ENCODE results near the gene DR1.
"Not testable (repeated sequence)": the region's sequence is repeated elsewhere in the genome, so short reads cannot be mapped to it uniquely, and the experiment has no call there.

Gene DR1

DNA sequence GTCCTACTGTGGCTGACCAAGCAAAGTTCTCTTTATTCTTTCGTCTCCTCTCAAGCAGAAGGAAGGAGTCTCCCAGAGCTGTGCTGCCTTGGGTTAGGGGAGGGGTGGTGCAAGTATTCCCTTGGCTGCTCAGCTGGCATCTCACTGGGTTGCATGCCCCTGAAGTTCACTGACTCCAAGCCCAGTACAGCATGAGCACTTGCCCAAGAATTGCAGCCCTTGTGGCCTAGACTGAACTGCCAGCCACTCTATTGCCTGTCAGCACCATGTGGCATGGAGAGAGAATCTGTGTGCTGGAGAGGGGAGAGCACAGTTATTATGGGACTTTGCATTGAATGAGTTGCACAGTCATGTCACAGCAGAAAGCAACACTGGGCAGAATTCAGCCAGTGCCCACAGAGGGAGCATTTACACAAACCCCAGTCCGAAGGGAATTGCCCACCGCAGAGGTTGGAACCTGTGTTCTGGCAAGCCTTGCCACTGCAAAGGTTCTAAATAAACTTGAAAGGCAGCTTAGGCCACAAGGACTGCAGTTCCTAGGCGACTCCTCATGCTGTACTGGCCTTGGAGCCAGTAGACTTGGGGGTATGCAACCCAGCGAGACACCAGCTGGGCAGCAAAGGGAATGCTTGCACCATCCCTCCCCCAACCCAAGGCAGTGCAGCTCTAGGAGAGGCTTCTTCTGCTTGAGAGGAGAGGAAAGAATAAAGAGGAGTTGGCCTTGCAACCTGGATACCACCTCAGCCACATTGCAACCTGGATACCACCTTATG is 28.8 kb downstream of the DR1 start:
- DNase-seq (ENCODE audit: low read depth in 4 of 4, low spot score in 1 of 4) = no peak

- no peak for DNase-seq (ENCODE audit: low read depth in 4 of 4, low spot score in 1 of 4)
These were observed 38.9 kb downstream of the DR1 start for GRCh38 chr1:93384656-93385055.

DNA sequence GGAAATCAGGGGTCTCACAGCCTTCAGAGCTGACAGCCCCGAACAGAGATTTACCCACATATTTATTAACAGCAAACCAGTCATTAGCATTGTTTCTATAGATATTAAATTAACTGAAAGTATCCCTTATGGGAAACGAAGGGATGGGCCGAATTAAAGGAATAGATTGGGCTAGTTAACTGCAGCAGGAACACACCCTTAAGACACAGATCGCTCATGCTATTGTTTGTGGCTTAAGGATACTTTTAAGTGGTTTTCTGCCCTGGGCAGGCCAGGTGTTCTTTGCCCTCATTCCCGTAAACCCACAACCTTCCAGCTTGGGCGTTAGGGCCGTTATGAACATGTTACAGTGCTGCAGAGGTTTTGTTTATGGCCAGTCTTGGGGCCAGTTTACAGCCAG is 40.6 kb downstream of the DR1 start:
- not testable (repeated sequence) for DNase-seq (ENCODE audit: low read depth in 4 of 4, low spot score in 1 of 4)

DNA sequence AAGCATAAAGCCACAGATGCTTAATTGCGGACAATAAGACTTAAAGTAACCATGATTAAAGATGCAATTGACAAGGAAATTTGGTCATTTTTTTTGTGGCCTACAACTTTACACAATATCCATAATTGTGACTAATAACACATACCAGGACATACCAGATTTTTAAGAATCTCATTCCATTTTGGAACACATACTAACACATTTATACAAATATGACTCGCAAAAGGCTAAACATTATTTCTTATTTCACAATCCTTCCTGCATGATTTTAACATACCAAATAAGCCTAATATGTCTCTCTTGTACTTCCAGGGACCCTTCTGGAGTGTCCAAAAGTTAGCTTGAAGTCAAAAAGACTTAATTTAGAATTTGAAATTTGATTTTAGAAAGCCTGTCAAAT is 48.8 kb downstream of the DR1 start:
- no peak for DNase-seq (ENCODE audit: low read depth in 4 of 4, low spot score in 1 of 4)

DNA sequence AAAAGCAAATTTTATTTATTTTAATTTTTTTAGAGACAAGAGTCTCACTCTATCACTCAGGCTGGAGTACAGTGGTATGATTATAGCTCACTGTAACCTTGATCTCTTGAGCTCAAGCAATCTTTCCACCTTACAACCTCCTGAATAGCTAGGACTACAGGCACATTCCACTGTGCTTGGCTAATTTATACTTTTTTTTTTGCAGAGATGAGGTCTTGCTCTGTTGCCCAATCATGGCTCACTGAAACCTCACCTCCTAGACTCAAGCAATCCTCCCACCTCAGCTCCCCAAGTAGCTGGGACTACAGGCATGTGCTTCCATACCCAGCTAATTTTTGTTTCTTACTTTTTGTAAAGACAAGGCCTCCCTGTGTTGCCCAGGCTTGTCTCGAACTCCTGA is 49.5 kb downstream of the DR1 start:
- DNase-seq (ENCODE audit: low read depth in 4 of 4, low spot score in 1 of 4) = no peak

DNA sequence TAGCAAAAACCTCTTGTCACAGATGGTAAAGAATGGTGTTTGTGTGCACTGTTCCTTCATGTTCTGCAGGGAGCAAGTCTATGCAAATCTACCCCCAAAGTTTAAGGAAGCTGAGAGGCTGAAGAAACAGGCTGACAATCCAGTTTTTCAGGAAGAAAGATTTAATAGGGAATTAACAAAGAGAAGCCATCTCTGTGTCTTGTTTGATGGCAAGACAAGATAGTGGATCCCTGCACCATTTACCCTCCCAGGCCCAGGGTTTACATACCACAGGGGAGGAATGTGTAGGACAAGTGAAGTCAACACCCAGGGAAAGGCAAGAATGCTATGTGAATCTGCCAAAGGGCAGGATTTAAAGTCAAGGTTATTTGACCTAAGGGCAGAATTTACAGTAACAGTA is 54.1 kb downstream of the DR1 start:
- DNase-seq (ENCODE audit: low read depth in 4 of 4, low spot score in 1 of 4) = no peak

GRCh38 chr1:93408203-93408602 is 62.5 kb downstream of the DR1 start:
- no peak for DNase-seq (ENCODE audit: low read depth in 4 of 4, low spot score in 1 of 4)

- DNase-seq (ENCODE audit: low read depth in 4 of 4, low spot score in 1 of 4) = no peak
These were observed 65.3 kb downstream of the DR1 start for GRCh38 chr1:93411000-93411399.

DNA sequence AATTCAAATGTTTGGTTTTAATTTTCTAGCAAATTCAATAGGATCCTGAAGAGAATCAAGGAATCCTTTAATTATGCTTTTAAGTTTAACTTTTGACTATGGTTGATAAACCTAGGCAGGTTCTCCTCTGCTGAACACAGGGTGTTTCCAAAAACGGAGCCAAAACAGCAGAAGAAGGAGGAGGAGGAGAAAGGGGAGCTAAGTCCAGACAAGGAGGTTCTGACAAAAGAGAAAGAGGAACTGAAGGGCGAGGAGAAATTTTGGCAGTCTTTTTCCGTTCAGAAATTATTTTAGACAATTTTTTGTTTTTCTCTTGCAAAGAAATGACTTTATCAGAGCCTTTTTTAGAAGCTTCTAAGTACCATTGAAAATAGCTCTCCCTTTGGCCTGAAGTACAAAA is 69.0 kb downstream of the DR1 start:
- no peak for DNase-seq (ENCODE audit: low read depth in 4 of 4, low spot score in 1 of 4)

DNA sequence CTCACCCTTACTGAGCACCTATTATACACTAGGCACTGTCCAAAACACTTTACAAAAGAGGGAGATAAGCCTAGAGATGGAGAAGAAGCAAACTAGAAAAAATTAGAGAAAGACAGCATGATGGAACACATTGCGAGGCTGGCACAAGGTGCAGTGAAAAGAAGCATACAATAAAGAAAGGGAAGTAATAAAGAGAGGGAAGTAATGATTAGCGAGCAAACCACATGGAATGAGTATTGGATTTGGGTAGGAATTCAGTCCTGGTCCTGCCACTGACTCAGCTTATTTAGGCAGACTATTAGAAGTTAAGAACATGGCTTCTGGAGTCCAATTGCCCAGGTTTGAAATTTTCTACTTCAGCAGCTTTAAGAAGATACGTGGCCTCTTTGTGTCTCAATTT is 69.6 kb downstream of the DR1 start:
- no peak for DNase-seq (ENCODE audit: low read depth in 4 of 4, low spot score in 1 of 4)

DNA sequence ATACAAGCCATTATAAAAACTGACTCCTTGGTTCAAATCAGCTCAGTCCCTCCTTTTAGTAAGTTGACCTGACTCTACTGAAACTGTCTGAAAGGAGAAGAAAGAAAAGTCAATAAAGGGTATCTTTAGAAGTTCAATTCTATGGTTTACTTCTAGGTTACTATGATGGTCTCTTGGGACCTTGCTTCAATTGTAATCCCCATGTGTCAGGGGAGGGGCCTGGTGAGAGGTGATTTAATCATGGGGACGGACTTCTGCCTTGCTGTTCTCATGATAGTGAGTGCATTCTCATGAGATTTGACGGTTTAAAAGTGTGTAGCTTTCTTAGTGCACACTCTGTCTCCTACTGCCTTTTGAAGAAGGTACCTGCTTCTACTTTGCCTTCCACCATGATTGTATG is 70.5 kb downstream of the DR1 start:
- DNase-seq (ENCODE audit: low read depth in 4 of 4, low spot score in 1 of 4) = no peak
